GM12874 (cell line): ENCODE measurements around the gene GALNT18.

Experiments
- TF ChIP-seq, protein P1 (sequence below): IDR thresholded peaks from 2 replicates; pipeline ENCODE4 v1.5.1; 2011; ENCODE audit warnings: low read depth, mild to moderate bottlenecking, control low read depth, low read length, moderate library complexity; ENCODE audit not compliant: insufficient read depth

GALNT18 gene

GRCh38 chr11:11289669-11290068 is 332.1 kb downstream of the GALNT18 start:
- TF ChIP-seq, protein P1, sequence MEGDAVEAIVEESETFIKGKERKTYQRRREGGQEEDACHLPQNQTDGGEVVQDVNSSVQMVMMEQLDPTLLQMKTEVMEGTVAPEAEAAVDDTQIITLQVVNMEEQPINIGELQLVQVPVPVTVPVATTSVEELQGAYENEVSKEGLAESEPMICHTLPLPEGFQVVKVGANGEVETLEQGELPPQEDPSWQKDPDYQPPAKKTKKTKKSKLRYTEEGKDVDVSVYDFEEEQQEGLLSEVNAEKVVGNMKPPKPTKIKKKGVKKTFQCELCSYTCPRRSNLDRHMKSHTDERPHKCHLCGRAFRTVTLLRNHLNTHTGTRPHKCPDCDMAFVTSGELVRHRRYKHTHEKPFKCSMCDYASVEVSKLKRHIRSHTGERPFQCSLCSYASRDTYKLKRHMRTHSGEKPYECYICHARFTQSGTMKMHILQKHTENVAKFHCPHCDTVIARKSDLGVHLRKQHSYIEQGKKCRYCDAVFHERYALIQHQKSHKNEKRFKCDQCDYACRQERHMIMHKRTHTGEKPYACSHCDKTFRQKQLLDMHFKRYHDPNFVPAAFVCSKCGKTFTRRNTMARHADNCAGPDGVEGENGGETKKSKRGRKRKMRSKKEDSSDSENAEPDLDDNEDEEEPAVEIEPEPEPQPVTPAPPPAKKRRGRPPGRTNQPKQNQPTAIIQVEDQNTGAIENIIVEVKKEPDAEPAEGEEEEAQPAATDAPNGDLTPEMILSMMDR = no peak

GRCh38 chr11:11288972-11289616 is 332.7 kb downstream of the GALNT18 start:
- TF ChIP-seq, protein P1 = no peak

DNA sequence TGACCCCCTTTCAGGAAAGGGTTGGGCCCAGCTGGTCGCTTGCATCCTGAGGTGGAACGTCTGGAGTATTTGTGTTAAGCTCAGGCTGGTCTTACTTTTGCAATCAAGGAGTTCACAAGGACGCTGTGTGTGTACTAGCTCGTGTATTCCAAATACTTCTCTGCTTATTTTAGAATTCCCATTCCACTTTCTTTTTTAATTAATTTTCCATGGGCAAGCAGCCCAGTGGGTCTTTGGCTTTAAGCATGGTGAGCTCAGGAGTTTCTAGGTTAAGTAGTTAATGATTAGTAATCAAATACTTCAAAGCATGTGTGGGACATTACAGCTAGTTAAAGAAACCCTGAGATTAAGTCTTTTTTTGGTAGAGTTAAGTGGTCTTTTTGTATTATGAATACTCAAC is 337.3 kb downstream of the GALNT18 start:
- TF ChIP-seq, protein P1 = no peak

GRCh38 chr11:11281626-11282025 is 340.2 kb downstream of the GALNT18 start:
- TF ChIP-seq, protein P1 = no peak

GRCh38 chr11:11280826-11281225 is 341.0 kb downstream of the GALNT18 start:
- TF ChIP-seq, protein P1 = no peak

- TF ChIP-seq, protein P1 = no peak
Measured at GRCh38 chr11:11279956-11280689, 341.7 kb downstream of the GALNT18 start.

DNA sequence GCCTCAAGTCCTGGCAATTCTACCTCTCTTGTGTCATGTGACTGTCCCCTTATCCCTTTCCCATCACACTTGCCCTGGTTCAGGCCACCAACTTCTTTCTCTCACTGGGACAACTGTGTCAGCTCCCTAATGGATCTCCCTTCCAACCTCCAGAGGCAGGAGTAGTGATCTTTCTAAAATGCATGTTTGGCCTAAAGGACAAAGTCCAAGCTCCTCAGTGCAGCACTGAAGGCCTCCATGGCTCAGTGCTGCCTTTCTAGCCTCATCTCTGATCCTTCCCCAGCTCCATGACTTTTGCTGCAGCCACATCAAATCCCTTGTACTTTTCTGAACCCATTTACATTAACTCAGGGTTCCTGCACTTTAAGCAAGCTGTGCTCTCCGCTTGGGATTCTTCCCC is 349.6 kb downstream of the GALNT18 start:
- TF ChIP-seq, protein P1 = no peak
